HG03460 (cell line): ENCODE results near the gene ZFAND3.

Experiments used
- ATAC-seq: cut with Tn5 transposase; IDR thresholded peaks from one replicate; pipeline ENCODE4 v1.9.1; 2021; ENCODE audit not compliant: unreplicated experiment

ZFAND3 gene

GRCh38 chr6:37798436-37799262, 20.9 kb upstream of the ZFAND3 start:
- ATAC-seq = no peak

- ATAC-seq = no peak
Observed at GRCh38 chr6:37799263-37799644, 20.3 kb upstream of the ZFAND3 start.

GRCh38 chr6:37800703-37801604, 18.6 kb upstream of the ZFAND3 start:
- no peak for ATAC-seq

- ATAC-seq = no peak
Observed at GRCh38 chr6:37801605-37801940, 18.0 kb upstream of the ZFAND3 start.

- no peak for ATAC-seq
Observed at GRCh38 chr6:37802810-37803209, 16.7 kb upstream of the ZFAND3 start.

- no peak for ATAC-seq
Observed at GRCh38 chr6:37804586-37804985, 14.9 kb upstream of the ZFAND3 start.

- no peak for ATAC-seq
Observed at GRCh38 chr6:37806213-37806612, 13.3 kb upstream of the ZFAND3 start.

GRCh38 chr6:37807656-37808055, 11.9 kb upstream of the ZFAND3 start:
- ATAC-seq = no peak

GRCh38 chr6:37809197-37809543, 10.4 kb upstream of the ZFAND3 start:
- no peak for ATAC-seq

GRCh38 chr6:37812841-37813240, 6.7 kb upstream of the ZFAND3 start:
- no peak for ATAC-seq

GRCh38 chr6:37814374-37814773, 5.2 kb upstream of the ZFAND3 start:
- ATAC-seq = no peak

- ATAC-seq = no peak
Observed at GRCh38 chr6:37816599-37817375, 2.7 kb upstream of the ZFAND3 start.

- ATAC-seq = peak; percentile 67
Observed at GRCh38 chr6:37818536-37819176, 871 bp upstream of the ZFAND3 start.

- no peak for ATAC-seq
Observed at GRCh38 chr6:37819802-37820717, 533 bp downstream of the ZFAND3 start.

GRCh38 chr6:37820718-37821079, 1.2 kb downstream of the ZFAND3 start:
- ATAC-seq = no peak

- no peak for ATAC-seq
Observed at GRCh38 chr6:37821446-37821845, 1.9 kb downstream of the ZFAND3 start.

GRCh38 chr6:37822851-37823682, 3.5 kb downstream of the ZFAND3 start:
- ATAC-seq = no peak

GRCh38 chr6:37824170-37824569, 4.6 kb downstream of the ZFAND3 start:
- no peak for ATAC-seq

GRCh38 chr6:37826188-37826587, 6.7 kb downstream of the ZFAND3 start:
- no peak for ATAC-seq
